Heart right ventricle (tissue), 16 donors: Measurements from ENCODE around the gene FAM24B. TPM values are rescaled to one million over a fixed set of nuclear protein-coding genes. Genes with fewer than 3 reads are reported as not detected.

Experiments used
- ATAC-seq, 8 donors: fragments of 200-7000 bp; cut with Tn5 transposase; one replicate each; pipeline ENCODE4 v1.9.1; 2020; ENCODE audit warnings: mild to moderate bottlenecking in 8 of 8, moderate library complexity in 8 of 8, moderate number of reproducible peaks in 1 of 8
- DNase-seq, 2 donors: peaks; one replicate each; pipeline ENCODE4 v3.0.0-alpha.2; 2020
- H3K27ac ChIP-seq, 10 donors: fragments of 200-600 bp; sonication (generic) in 2 of 10; one replicate each; pipeline versions ENCODE4 v1.5.0 to v1.8.0; 2020 to 2022; ENCODE audit warnings: mild to moderate bottlenecking in 3 of 10
- H3K27me3 ChIP-seq, 7 donors: fragments of 200-600 bp; one replicate each; pipeline ENCODE4 v1.8.0; 2021 to 2022; ENCODE audit warnings: mild to moderate bottlenecking in 2 of 7
- H3K36me3 ChIP-seq, 9 donors: fragments of 200-600 bp; sonication (generic) in 1 of 9; one replicate each; pipeline versions ENCODE4 v1.5.0 to v1.8.0; 2020 to 2022; ENCODE audit warnings: mild to moderate bottlenecking in 2 of 9
- H3K4me1 ChIP-seq, 9 donors: fragments of 200-600 bp; sonication (generic) in 1 of 9; one replicate each; pipeline versions ENCODE4 v1.5.0 to v1.8.0; 2020 to 2022; ENCODE audit warnings: mild to moderate bottlenecking in 4 of 9
- H3K4me3 ChIP-seq, 10 donors: fragments of 200-600 bp; sonication (generic) in 2 of 10; one replicate each; pipeline versions ENCODE4 v1.5.0 to v1.8.0; 2020 to 2022; ENCODE audit warnings: mild to moderate bottlenecking in 7 of 10, moderate library complexity in 2 of 10
- H3K9me3 ChIP-seq, 11 donors: fragments of 200-600 bp in 10 of 11; sonication (generic) in 2 of 11; one replicate each; pipeline versions ENCODE4 v1.5.0 to v1.8.0; 2013 to 2022; ENCODE audit warnings: mild to moderate bottlenecking in 2 of 11, control low read depth in 1 of 11, moderate library complexity in 1 of 11
- CTCF ChIP-seq, 9 donors: fragments of 200-600 bp; sonication (generic) in 2 of 9; IDR thresholded peaks; one replicate each; pipeline versions ENCODE4 v1.5.0 to v1.8.0; 2021 to 2022; ENCODE audit warnings: antibody characterized with exemption in 9 of 9, mild to moderate bottlenecking in 5 of 9, moderate library complexity in 1 of 9
- WGBS, 2 donors: extraction: QIAGEN DNeasy Blood & Tissue Kit; methylation state at CpG; one replicate each; pipeline ENCODE4 v1.1.7; 2013; ENCODE audit warnings: inconsistent platforms in 1 of 2; 5-methylcytosine and 5-hydroxymethylcytosine counted together
- intact Hi-C, 10 donors: fragments of 100-400 bp; cut with DNase I; formaldehyde crosslinking; loops; one replicate each; pipeline versions ENCODE4 v1.11.1 to v1.14.2; 2022
- long read RNA-seq, 3 donors: library from polyadenylated mRNA; unstranded; transcript quantifications; one replicate each; pipeline ENCODE4 v2.0.0, GENCODE V29; 2020 to 2021
- polyA plus RNA-seq, 2 donors: library from polyadenylated mRNA; stranded (reverse); fragments of 200-250 nt; gene quantifications; one replicate each; pipeline ENCODE4 v1.2.3, GENCODE V29; 2013
- total RNA-seq, 10 donors: library from RNA; stranded (reverse); fragmentation: NEBNext Ultra II Directional in 3 of 10; extraction: Animal tissue kit (Norgen Biotek cat#: 25700) in 3 of 10; gene quantifications; one replicate each; pipeline versions ENCODE4 v1.2.1 to v1.2.4, GENCODE V29; 2021 to 2023
- donor health status: Arrhythmogenic right ventricular cardiomyopathy.
- donor health status: ischemic (EF 13 %, LVEDD 7.1; RV severe dilation, severe dysfunction).
- donor health status: healthy with polysubstance abuse.
- donor health status: DM: no; HTN: yes; CAD: no.
- donor health status: DM: no; HTN: no; CAD: no.
- donor health status: ischemic (EF 25% LVEDD 6.9; RV normal size, moderate dysfunction).
- donor health status: ischemic (EF 25% LVEDD 5.7; RV mildly dilated, moderate dysfunction).
- donor health status: healthy.
- donor health status: DM: yes; HTN: yes; CAD: no.
- donor health status: Ischemic cardiomyopathy.
- donor health status: ischemic (EF 35%, LVEDD 5.7; RV mildly dilated, moderate dysfunction).
- donor health status: nonischemic (EF 11% LVEDD 7.7; RV severe dilation, severe dysfunction).
- donor health status: DM: yes; HTN: yes; CAD: no.
- donor health status: PGD.
- donor health status: ischemic (EF 29% LVEDD 5.4; RV normal size, mild dysfunction).
- donor health status: nonischemic (EF 23%, LVEDD 6.1; RV moderate dilation, normal function).

Gene FAM24B
- under 1 TPM in 4 of 10 donors, not detected in 6; 0.47 to 0.92 (median 0.70) TPM for total RNA-seq
- polyA plus RNA-seq: 1 to 10 TPM in 1 of 2 donors, under 1 TPM in 1; 0.55 to 1.7 TPM
- long read RNA-seq, donor 1: 0 reads
- long read RNA-seq, donor 2: 0 reads
- long read RNA-seq, donor 3: 0 reads

- Histone ChIP-seq H3K4me3 (peak within 1 kb of the TSS; percentile 30 to 77 (median 58)), H3K36me3 (no peaks in the 10 kb centered on the region), H3K27ac (peak within 1 kb of the TSS in 8 of 10 donors; percentile 6 to 58 (median 26)), H3K27me3 (peaks cover 0 to 29% (median 5%) of the 10 kb centered on the region in 7 donors), H3K4me1 (peaks cover 0 to 22% (median 8%) of the 10 kb centered on the region in 9 donors), H3K9me3 (no peaks in the 10 kb centered on the region)
- peak; percentile 91 to 94 for DNase-seq
- ATAC-seq: peak; percentile 96 to 99 (median 98)
- TF ChIP-seq CTCF (IDR thresholded peaks at IDR 0.05): no peak
- 3% methylated on average over 87 to 95 of the region's 95 CpGs for WGBS, 2 donors
- intact Hi-C loops: no loop called here
Observed at GRCh38 chr10:122879339-122880273, at the start of gene FAM24B. TSS of gene FAM24B (minus strand) at chr10:122879581. CDS start at chr10:122850515, 29,066 bp downstream.

DNA sequence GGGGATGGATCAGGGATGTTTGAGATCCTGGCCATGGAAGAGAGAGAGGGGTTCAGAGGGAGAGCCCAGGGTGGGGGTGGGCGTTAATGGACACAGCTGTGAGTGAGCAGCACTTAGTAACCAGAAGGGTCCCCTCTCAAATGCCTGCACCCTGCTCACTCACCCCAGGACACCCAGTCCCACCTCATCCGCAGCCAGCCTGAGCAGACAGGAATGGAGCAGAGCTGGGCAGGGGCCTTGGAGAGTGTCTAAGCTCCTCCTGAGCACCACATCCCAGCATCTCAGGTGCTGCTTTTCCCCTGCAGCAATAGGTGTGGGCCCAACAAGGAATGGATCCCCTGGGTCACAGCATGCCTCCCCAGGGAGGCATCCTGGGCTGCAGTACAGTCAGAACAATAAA lies 36.3 kb upstream of the FAM24B start:
- no peaks in the 10 kb centered on the region for H3K36me3 ChIP-seq
- DNase-seq: no peak
- TF ChIP-seq CTCF (IDR thresholded peaks at IDR 0.05): no peak
- ATAC-seq: no peak
- H3K4me3 ChIP-seq: no peak overlapping the region
- peaks cover 0 to 2% (median 0%) of the 10 kb centered on the region in 11 donors for H3K9me3 ChIP-seq
- no peaks in the 10 kb centered on the region for H3K4me1 ChIP-seq
- intact Hi-C loops: no loop called here
- H3K27ac ChIP-seq: no peak overlapping the region
- WGBS, 2 donors: 55 to 71% methylated on average over 2 of the region's 2 CpGs
- peaks cover 0 to 5% (median 0%) of the 10 kb centered on the region in 7 donors for H3K27me3 ChIP-seq

DNA sequence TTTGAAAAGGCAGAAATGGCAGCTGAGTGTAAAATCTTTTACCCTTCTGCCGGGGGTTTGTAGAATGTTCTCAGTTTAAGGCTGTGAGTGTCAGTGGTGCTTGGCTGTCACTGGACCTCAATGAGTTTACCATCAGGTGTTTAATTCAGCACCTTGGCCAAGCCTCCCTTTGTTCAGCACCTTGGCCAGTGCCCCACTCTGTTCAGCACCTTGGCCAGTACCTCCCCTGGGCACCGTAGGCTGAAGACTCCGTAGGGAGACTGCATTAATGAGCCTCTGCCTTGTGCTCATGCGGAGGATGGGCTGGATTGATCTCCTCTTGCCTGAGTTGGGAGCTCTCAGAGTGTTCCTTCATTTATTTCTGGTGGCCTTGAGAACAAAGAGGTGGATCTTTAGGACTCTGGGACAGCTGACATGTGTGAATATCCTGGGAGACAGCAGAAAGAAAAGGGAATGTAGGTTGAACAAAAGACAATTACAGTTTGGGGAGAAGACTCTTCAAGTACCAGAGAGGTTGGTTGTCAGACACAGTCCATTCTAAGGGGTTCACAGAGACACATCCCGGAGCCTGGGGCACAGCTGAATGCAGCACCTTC lies 32.6 kb upstream of the FAM24B start:
- peak in 6 of 8 donors; percentile 55 to 80 (median 62) for ATAC-seq

More for the DNA sequence above, 32.6 kb upstream of the FAM24B start:
- Histone ChIP-seq H3K27me3 (peaks cover 0 to 5% (median 0%) of the 10 kb centered on the region in 7 donors), H3K4me3 (no peak overlapping the region), H3K9me3 (no peaks in the 10 kb centered on the region), H3K36me3 (no peaks in the 10 kb centered on the region), H3K27ac (no peak overlapping the region), H3K4me1 (no peaks in the 10 kb centered on the region)
- TF ChIP-seq CTCF (IDR thresholded peaks at IDR 0.05): no peak
- WGBS, 2 donors: 20 to 22% methylated on average over 5 of the region's 5 CpGs
- intact Hi-C loops: no loop called here
- peak; percentile 19 to 23 for DNase-seq
